OCI-LY1 (cell line): ENCODE results near the gene ZNF416.

Source experiments
- CTCF ChIP-seq: fragments of 200-600 bp; sonication (generic), shearing (Covaris generic); IDR thresholded peaks from 2 replicates; pipeline ENCODE4 v1.5.1; 2017; ENCODE audit warnings: mild to moderate bottlenecking, antibody characterized with exemption, low read length, moderate library complexity, mixed read lengths
- EZH2 ChIP-seq: fragments of 200-600 bp; sonication (generic), shearing (Covaris generic); IDR thresholded peaks from 2 replicates; pipeline ENCODE4 v1.8.0; 2017; ENCODE audit warnings: borderline replicate concordance, mixed run types, mild to moderate bottlenecking, antibody characterized with exemption, low read length, moderate library complexity, mixed read lengths

GRCh38 chr19:57587529-57587928, 8.8 kb upstream of the ZNF416 start:
- TF ChIP-seq CTCF (no peak), EZH2 (no peak)
